D721Med (cell line): ENCODE measurements around the gene SOX8.

Source experiments
- DNase-seq: peaks from one replicate; pipeline ENCODE4 v3.0.0; 2011; ENCODE audit warnings: low spot score; ENCODE audit not compliant: insufficient read length
- FAIRE-seq: peaks from 2 replicates; lab custom pipeline; 2011; peaks lifted over from hg19 to GRCh38; lab: Jason Lieb, UNC
- CTCF ChIP-seq: IDR thresholded peaks from 2 replicates; pipeline ENCODE4 v1.5.1; 2012; ENCODE audit warnings: mild to moderate bottlenecking, control low read depth; ENCODE audit not compliant: insufficient read depth; ENCODE audit errors: missing control alignments

SOX8 gene

GRCh38 chr16:938136-938535 lies 43.4 kb upstream of the SOX8 start:
- no peak for TF ChIP-seq CTCF
- FAIRE-seq: no peak
- no peak for DNase-seq

GRCh38 chr16:938752-939151 lies 42.8 kb upstream of the SOX8 start:
- DNase-seq (no peak), FAIRE-seq (no peak)
- TF ChIP-seq CTCF: no peak

GRCh38 chr16:939311-939710 lies 42.3 kb upstream of the SOX8 start:
- FAIRE-seq (no peak), DNase-seq (no peak)
- TF ChIP-seq CTCF: no peak

- no peak for FAIRE-seq
Observed at GRCh38 chr16:939941-940340, 41.6 kb upstream of the SOX8 start.

GRCh38 chr16:942436-943060 lies 39.0 kb upstream of the SOX8 start:
- DNase-seq: no peak
- no peak for FAIRE-seq
- no peak for TF ChIP-seq CTCF

More at GRCh38 chr16:939941-940340, 41.6 kb upstream of the SOX8 start:
- TF ChIP-seq CTCF: no peak
- no peak for DNase-seq

- no peak for TF ChIP-seq CTCF
- DNase-seq (no peak), FAIRE-seq (no peak)
Observed at GRCh38 chr16:943971-944370, 37.6 kb upstream of the SOX8 start.

- DNase-seq (no peak), FAIRE-seq (no peak)
- TF ChIP-seq CTCF: no peak
Observed at GRCh38 chr16:945271-946047, 36.1 kb upstream of the SOX8 start.
